Mucosa of descending colon (tissue), 3 donors: ENCODE measurements around the gene FBXL7. TPM values are rescaled to one million over a fixed set of nuclear protein-coding genes. Genes with fewer than 3 reads are reported as not detected.

Experiments
- ATAC-seq: fragments of 200-7000 bp; cut with Tn5 transposase; one replicate; pipeline ENCODE4 v1.9.1; 2020; ENCODE audit warnings: mild to moderate bottlenecking, moderate library complexity
- DNase-seq, 3 donors: peaks; one replicate each; pipeline ENCODE4 v3.0.0-alpha.2; 2020
- H3K36me3 ChIP-seq: fragments of 200-600 bp; one replicate; pipeline ENCODE4 v1.8.0; 2021; ENCODE audit warnings: low read depth, mild to moderate bottlenecking
- H3K4me1 ChIP-seq: fragments of 200-600 bp; one replicate; pipeline ENCODE4 v1.8.0; 2021; ENCODE audit warnings: low read depth, mild to moderate bottlenecking
- H3K4me3 ChIP-seq: fragments of 200-600 bp; one replicate; pipeline ENCODE4 v1.8.0; 2021; ENCODE audit warnings: mild to moderate bottlenecking
- H3K9me3 ChIP-seq: fragments of 200-600 bp; one replicate; pipeline ENCODE4 v1.8.0; 2021; ENCODE audit warnings: mild to moderate bottlenecking
- CTCF ChIP-seq: fragments of 200-600 bp; IDR thresholded peaks from one replicate; pipeline ENCODE4 v1.8.0; 2022; ENCODE audit warnings: antibody characterized with exemption, mild to moderate bottlenecking
- intact Hi-C, 2 donors: fragments of 100-400 bp; cut with DNase I in 1 of 2; cut with micrococcal nuclease in 1 of 2; formaldehyde crosslinking; loops; one replicate each; pipeline versions ENCODE4 v1.11.0 to v1.11.1; 2022; cut with DNase I, micrococcal nuclease
- total RNA-seq, 3 donors: library from RNA; stranded (reverse); fragmentation: NEBNext Ultra II Directional in 2 of 3; extraction: Animal tissue kit (Norgen Biotek cat#: 25700) in 2 of 3; gene quantifications; one replicate each; pipeline versions ENCODE4 v1.2.1 to v1.2.4, GENCODE V29; 2021 to 2023
- donor health status: DM: no; HTN: no; CAD: no; lungs with moderate emphysema.
- donor health status: DM: no; HTN: no; CAD: no.
- donor health status: DM: no; HTN: yes; CAD: no.

Gene FBXL7
- total RNA-seq, 3 donors from 2014 or later = 1.6 to 21.4 (median 3.4) TPM

- Histone ChIP-seq H3K36me3 (no peaks in the 10 kb centered on the region), H3K9me3 (no peaks in the 10 kb centered on the region), H3K4me3 (no peak overlapping the region), H3K4me1 (no peaks in the 10 kb centered on the region)
- intact Hi-C loops = no loop called here
- TF ChIP-seq CTCF = no peak
- DNase-seq = no peak
- ATAC-seq = no peak
Measured at GRCh38 chr5:15549961-15550360, 50.0 kb downstream of the FBXL7 start.

DNA sequence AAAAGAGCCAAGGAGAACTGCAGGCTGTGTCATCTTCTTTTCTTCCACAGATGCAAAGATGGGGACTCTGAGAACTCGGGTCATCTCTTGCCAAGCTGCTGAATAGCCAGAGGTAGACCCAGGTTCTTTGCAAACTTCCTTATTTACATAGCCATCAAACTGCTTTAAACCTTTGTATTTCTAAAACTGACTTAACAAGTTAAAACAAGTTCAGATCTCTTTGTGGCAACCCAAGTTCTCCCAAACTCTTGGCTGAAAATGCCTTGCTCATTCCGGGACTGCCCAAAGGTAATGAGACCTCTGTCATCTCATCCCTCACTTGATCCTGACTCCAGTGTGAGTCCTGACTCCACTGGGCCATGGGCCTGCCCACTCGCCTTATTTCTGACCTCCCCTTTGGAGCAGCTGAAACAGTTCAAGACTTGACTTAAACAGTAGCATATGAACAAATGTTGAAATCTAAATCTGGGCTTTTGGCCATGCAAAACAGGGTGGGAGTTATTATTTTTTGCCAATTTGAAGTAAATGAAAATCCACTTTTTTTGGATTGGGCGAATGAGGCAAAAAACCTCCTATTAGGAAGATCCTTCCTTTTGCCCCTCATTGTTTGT lies 50.6 kb downstream of the FBXL7 start:
- TF ChIP-seq CTCF = no peak
- no peak overlapping the region for H3K4me3 ChIP-seq
- DNase-seq (no peak), ATAC-seq (no peak)
- H3K36me3 ChIP-seq = no peaks in the 10 kb centered on the region
- intact Hi-C loops = no loop called here
- no peaks in the 10 kb centered on the region for H3K9me3 ChIP-seq
- H3K4me1 ChIP-seq = no peaks in the 10 kb centered on the region

- H3K4me3 ChIP-seq = no peak overlapping the region
- H3K4me1 ChIP-seq = no peaks in the 10 kb centered on the region
- no peak for TF ChIP-seq CTCF
- H3K36me3 ChIP-seq = no peaks in the 10 kb centered on the region
- ATAC-seq = no peak
- H3K9me3 ChIP-seq = no peaks in the 10 kb centered on the region
- DNase-seq = no peak
- intact Hi-C loops = no loop called here
Measured at GRCh38 chr5:15551113-15551504, 51.1 kb downstream of the FBXL7 start.

DNA sequence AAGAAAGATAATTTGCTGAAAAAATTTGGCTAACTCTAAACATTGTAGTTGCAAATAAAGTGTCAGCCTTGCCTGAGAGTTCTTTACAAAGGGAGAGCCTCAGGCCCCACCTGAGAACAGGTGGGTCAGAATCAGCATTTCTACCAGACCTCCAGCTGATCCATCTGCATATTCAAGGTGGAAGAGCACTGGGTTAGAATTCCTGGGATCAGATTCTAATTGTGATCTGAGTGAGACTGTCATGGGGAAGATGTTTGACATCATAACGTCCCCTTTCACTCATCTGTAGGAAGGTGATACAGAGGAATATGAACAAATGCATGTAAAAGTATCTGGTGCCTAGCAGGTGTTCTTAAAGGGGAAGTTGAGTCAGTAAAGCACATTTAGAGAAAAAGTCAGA lies 54.6 kb downstream of the FBXL7 start:
- ATAC-seq = no peak
- intact Hi-C loops = no loop called here
- H3K4me3 ChIP-seq = no peak overlapping the region

DNA sequence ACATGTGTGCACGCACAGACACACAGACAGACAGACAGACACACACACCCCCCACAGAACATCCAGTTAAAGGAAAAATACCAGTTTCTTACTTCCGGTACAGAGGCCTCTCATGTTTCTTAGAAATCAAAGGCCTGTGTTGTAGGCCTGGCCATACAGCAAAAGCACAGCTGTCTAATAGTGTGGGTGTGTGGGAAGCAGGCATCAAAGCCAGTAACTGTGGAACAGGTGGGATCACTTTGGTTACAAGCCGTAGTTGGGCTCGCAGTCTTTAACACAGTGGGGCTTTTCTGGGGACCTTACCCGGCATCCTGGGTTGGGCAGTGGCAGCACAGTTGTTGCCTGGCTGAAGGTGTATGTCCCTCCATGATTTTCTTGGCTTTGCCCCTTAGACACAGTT lies 55.2 kb downstream of the FBXL7 start:
- DNase-seq (no peak), ATAC-seq (no peak)
- TF ChIP-seq CTCF = no peak
- Histone ChIP-seq H3K36me3 (no peaks in the 10 kb centered on the region), H3K4me3 (no peak overlapping the region), H3K4me1 (no peaks in the 10 kb centered on the region), H3K9me3 (no peaks in the 10 kb centered on the region)
- intact Hi-C loops = no loop called here

More for the DNA sequence above, 54.6 kb downstream of the FBXL7 start:
- no peak for DNase-seq
- no peak for TF ChIP-seq CTCF
- H3K9me3 ChIP-seq = no peaks in the 10 kb centered on the region
- H3K36me3 ChIP-seq = no peaks in the 10 kb centered on the region
- no peaks in the 10 kb centered on the region for H3K4me1 ChIP-seq

DNA sequence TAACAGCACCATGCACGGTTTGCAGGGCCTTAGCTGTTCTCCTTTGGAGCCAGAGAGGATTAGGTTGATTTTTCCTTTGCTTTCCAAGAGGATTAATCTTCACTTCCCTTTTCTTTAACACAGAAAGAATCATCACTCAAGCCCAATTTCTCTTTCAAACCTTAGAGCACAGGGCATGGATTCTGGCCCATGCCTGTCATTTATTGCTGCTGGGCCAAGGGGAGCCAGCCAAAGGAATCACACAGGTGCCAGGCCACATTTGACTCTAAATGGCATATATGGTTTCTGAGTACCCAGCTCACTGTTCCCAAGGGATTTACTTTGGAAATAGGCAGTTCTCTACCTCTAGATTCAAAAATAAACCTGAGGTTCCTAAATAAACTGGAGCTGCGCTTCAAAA lies 58.3 kb downstream of the FBXL7 start:
- H3K4me3 ChIP-seq = no peak overlapping the region
- no peaks in the 10 kb centered on the region for H3K4me1 ChIP-seq
- H3K36me3 ChIP-seq = no peaks in the 10 kb centered on the region
- ATAC-seq (no peak), DNase-seq (no peak)
- no peak for TF ChIP-seq CTCF
- intact Hi-C loops = no loop called here
- H3K9me3 ChIP-seq = no peaks in the 10 kb centered on the region
